Panc1 (cell line): ENCODE results near the gene PRCC. TPM values are rescaled to one million over a fixed set of nuclear protein-coding genes. Genes with fewer than 3 reads are reported as not detected.

Source experiments
- ATAC-seq: fragments of 200-7000 bp; cut with Tn5 transposase; 2 replicates; pipeline ENCODE4 v1.9.1; 2020; ENCODE audit warnings: mild to moderate bottlenecking, moderate library complexity
- BruUV-seq: library from RNA; stranded (reverse); fragments of 400-500 nt; replicated peaks from 2 replicates; lab custom pipeline; 2021; lab: Mats Ljungman, UMichigan
- CTCF ChIA-PET: fragments of 300-600 bp; sonication (Branson Sonifier 250); formaldehyde crosslinking; loops from one replicate; lab custom pipeline; 2022; ENCODE audit warnings: antibody characterized with exemption; lab: Charles Lee
- POLR2A ChIA-PET: fragments of 300-600 bp; sonication (Branson Sonifier 250); formaldehyde crosslinking; loops from one replicate; lab custom pipeline; 2022; ENCODE audit warnings: antibody characterized with exemption; lab: Charles Lee
- DNase-seq: peaks from one replicate; pipeline ENCODE4 v3.0.0-alpha.2; 2010; ENCODE audit warnings: low read depth, low spot score
- H3K27ac ChIP-seq: 2 replicates; pipeline ENCODE4 v1.5.1; 2011; ENCODE audit warnings: mild to moderate bottlenecking, low read length, inconsistent platforms
- H3K27me3 ChIP-seq: fragments of 200-500 bp; sonication (Bioruptor generic); 2 replicates; pipeline ENCODE4 v1.6.0; 2014; ENCODE audit warnings: low read length, inconsistent platforms; ENCODE audit not compliant: control insufficient read depth, insufficient read depth
- H3K36me3 ChIP-seq: fragments of 200-500 bp; sonication (Bioruptor generic); 2 replicates; pipeline ENCODE4 v1.5.1; 2014; ENCODE audit warnings: inconsistent platforms, mild to moderate bottlenecking, low read length, moderate library complexity; ENCODE audit not compliant: control insufficient read depth, insufficient read depth
- H3K4me1 ChIP-seq: 2 replicates; pipeline ENCODE4 v1.5.1; 2011; ENCODE audit warnings: inconsistent platforms, mild to moderate bottlenecking, low read length, moderate library complexity; ENCODE audit not compliant: control insufficient read depth, insufficient read depth
- H3K4me3 ChIP-seq, 2 experiments: 2 replicates each; pipeline ENCODE4 v1.5.1; 2011 to 2012; ENCODE audit warnings: low read depth in 2 of 2, low read length in 2 of 2, mild to moderate bottlenecking in 2 of 2, inconsistent platforms in 1 of 2, moderate library complexity in 1 of 2
- H3K9me3 ChIP-seq: fragments of 200-500 bp; sonication (Bioruptor generic); 2 replicates; pipeline ENCODE4 v1.5.1; 2014; ENCODE audit warnings: low read depth, mild to moderate bottlenecking, inconsistent platforms, low read length, moderate library complexity; ENCODE audit not compliant: control insufficient read depth, insufficient read depth
- CTCF ChIP-seq: fragments of 450-650 bp; IDR thresholded peaks from 2 replicates; pipeline ENCODE4 v1.5.1; 2017; ENCODE audit warnings: mild to moderate bottlenecking
- POLR2AphosphoS5 ChIP-seq: IDR thresholded peaks from 2 replicates; pipeline ENCODE4 v1.6.1; 2012; ENCODE audit warnings: mild to moderate bottlenecking, low read depth, low read length, moderate library complexity
- REST ChIP-seq, 2 experiments: IDR thresholded peaks; 2 replicates each; pipeline ENCODE4 v1.6.1; 2011 to 2012; ENCODE audit warnings: low read depth in 2 of 2, control low read depth in 1 of 2, low read length in 1 of 2, mild to moderate bottlenecking in 1 of 2, moderate library complexity in 1 of 2; ENCODE audit not compliant: insufficient read depth in 1 of 2
- SIN3A ChIP-seq: IDR thresholded peaks from 2 replicates; pipeline ENCODE4 v1.6.1; 2012; ENCODE audit warnings: low read depth, mild to moderate bottlenecking, low read length, moderate library complexity, borderline replicate concordance; ENCODE audit not compliant: insufficient read depth
- TCF7L2 ChIP-seq: IDR thresholded peaks from 2 replicates; pipeline ENCODE4 v1.6.1; 2011; ENCODE audit warnings: mild to moderate bottlenecking, low read depth, low read length, inconsistent platforms
- in situ Hi-C: cut with HindIII; loops from 2 replicates; pipeline ENCODE4 v1.10.0; 2016; ENCODE audit warnings: low sequenced_read_pairs, low pct_unique_long_range_greater_than_20kb
- intact Hi-C: fragments of 100-400 bp; cut with micrococcal nuclease; formaldehyde crosslinking; loops from one replicate; pipeline ENCODE4 v1.10.0; 2022; ENCODE audit not compliant: unreplicated experiment
- total RNA-seq: library from RNA; stranded (reverse); gene quantifications from one replicate; pipeline ENCODE4 v1.2.1, GENCODE V29; 2021; ENCODE audit not compliant: unreplicated experiment

The PRCC gene
- total RNA-seq, 1 experiment from 2014 or later = 78.5 TPM

GRCh38 chr1:156834322-156834721, 67.0 kb downstream of the PRCC start:
- H3K36me3 ChIP-seq = no peaks in the 10 kb centered on the region
- no peaks in the 10 kb centered on the region for H3K4me1 ChIP-seq
- ChIA-PET CTCF (interaction anchor here (0.5 to 0.6 kb wide), 2 partner anchors 8 to 25 kb away, joined by 4 to 7 read pairs; no protein-coding TSS in a partner anchor), POLR2A (no interaction called here)
- H3K4me3 ChIP-seq = no peak overlapping the region
- no peak overlapping the region for H3K27ac ChIP-seq
- H3K9me3 ChIP-seq = no peaks in the 10 kb centered on the region
- peaks cover 9% of the 10 kb centered on the region for H3K27me3 ChIP-seq
- intact Hi-C loops = no loop called here
- no TSS peak for BruUV-seq
- no peak for TF ChIP-seq SIN3A
- no peak for TF ChIP-seq POLR2AphosphoS5
- no peak for TF ChIP-seq REST (IDR thresholded peaks at IDR 0.05; ENCODE audit: insufficient read depth in 1 of 2, low read depth in 2 of 2, low read length in 1 of 2)
- no peak for TF ChIP-seq CTCF
- TF ChIP-seq TCF7L2 = no peak
- DNase-seq (no peak), ATAC-seq (no peak)
- in situ Hi-C loops = no loop called here

GRCh38 chr1:156836041-156836654, 68.8 kb downstream of the PRCC start:
- Histone ChIP-seq H3K9me3 (no peaks in the 10 kb centered on the region), H3K27me3 (peaks cover 9% of the 10 kb centered on the region), H3K27ac (no peak overlapping the region), H3K4me1 (no peaks in the 10 kb centered on the region), H3K36me3 (no peaks in the 10 kb centered on the region), H3K4me3 (no peak overlapping the region)
- CTCF ChIA-PET = interaction anchor here (0.6 kb wide), 1 partner anchor 473 kb away, joined by 4 read pairs; no protein-coding TSS in a partner anchor
- POLR2A ChIA-PET = no interaction called here
- DNase-seq (no peak), ATAC-seq (no peak)
- TF ChIP-seq CTCF (no peak), REST (IDR thresholded peaks at IDR 0.05; ENCODE audit: insufficient read depth in 1 of 2, low read depth in 2 of 2, low read length in 1 of 2) (no peak), SIN3A (no peak), POLR2AphosphoS5 (no peak)
- no TSS peak for BruUV-seq
- in situ Hi-C loops (no loop called here), intact Hi-C loops (no loop called here)
